WERI-Rb-1 (cell line): ENCODE measurements around the gene TEN1.

Experiments used
- DNase-seq: peaks from one replicate; pipeline ENCODE4 v3.0.0-alpha.2; 2020
- H3K27ac ChIP-seq: fragments of 250-450 bp; sonication (Bioruptor Pico); 2 replicates; pipeline ENCODE4 v1.5.1; 2020; ENCODE audit warnings: mild to moderate bottlenecking, moderate library complexity
- H3K27me3 ChIP-seq: fragments of 250-450 bp; sonication (Bioruptor Pico); 2 replicates; pipeline ENCODE4 v1.5.1; 2021; ENCODE audit warnings: mild to moderate bottlenecking, low read depth, moderate library complexity; ENCODE audit not compliant: insufficient read depth, severe bottlenecking
- H3K36me3 ChIP-seq: fragments of 250-450 bp; sonication (Bioruptor Pico); 2 replicates; pipeline ENCODE4 v1.5.1; 2020; ENCODE audit warnings: mild to moderate bottlenecking, moderate library complexity
- H3K4me3 ChIP-seq: 2 replicates; pipeline ENCODE4 v1.5.1; 2011; ENCODE audit warnings: low read depth, mild to moderate bottlenecking, control low read depth, low read length
- H3K9me3 ChIP-seq: fragments of 250-450 bp; sonication (Bioruptor Pico); 2 replicates; pipeline ENCODE4 v1.5.1; 2021; ENCODE audit warnings: mild to moderate bottlenecking, moderate library complexity; ENCODE audit not compliant: severe bottlenecking
- CTCF ChIP-seq: IDR thresholded peaks from 2 replicates; pipeline ENCODE4 v1.5.1; 2011; ENCODE audit warnings: low read depth, mild to moderate bottlenecking, control low read depth, inconsistent platforms, low read length

Gene TEN1

GRCh38 chr17:76017481-76018339 lies 38.7 kb downstream of the TEN1 start:
- H3K36me3 ChIP-seq = peaks cover 4% of the 10 kb centered on the region; the same call in 1 of the 2 replicates
- H3K27ac ChIP-seq = no peak overlapping the region
- no peak overlapping the region for H3K4me3 ChIP-seq
- H3K9me3 ChIP-seq = no peaks in the 10 kb centered on the region
- no peak for TF ChIP-seq CTCF
- no peak for DNase-seq
- no peaks in the 10 kb centered on the region for H3K27me3 ChIP-seq

GRCh38 chr17:76018340-76018680 lies 39.3 kb downstream of the TEN1 start:
- no peak for DNase-seq
- Histone ChIP-seq H3K27me3 (no peaks in the 10 kb centered on the region), H3K36me3 (peaks cover 4% of the 10 kb centered on the region), H3K4me3 (no peak overlapping the region), H3K27ac (no peak overlapping the region), H3K9me3 (no peaks in the 10 kb centered on the region)
- TF ChIP-seq CTCF = no peak

GRCh38 chr17:76018801-76019200 lies 39.8 kb downstream of the TEN1 start:
- no peak overlapping the region for H3K4me3 ChIP-seq
- DNase-seq = no peak
- H3K9me3 ChIP-seq = no peaks in the 10 kb centered on the region
- H3K36me3 ChIP-seq = peaks cover 4% of the 10 kb centered on the region
- no peaks in the 10 kb centered on the region for H3K27me3 ChIP-seq
- no peak for TF ChIP-seq CTCF
- no peak overlapping the region for H3K27ac ChIP-seq

GRCh38 chr17:76019833-76020467 lies 40.9 kb downstream of the TEN1 start:
- H3K9me3 ChIP-seq = no peaks in the 10 kb centered on the region
- H3K27ac ChIP-seq = no peak overlapping the region
- no peak overlapping the region for H3K4me3 ChIP-seq
- DNase-seq = no peak
- H3K27me3 ChIP-seq = no peaks in the 10 kb centered on the region
- no peak for TF ChIP-seq CTCF
- peaks cover 4% of the 10 kb centered on the region for H3K36me3 ChIP-seq

- Histone ChIP-seq H3K27ac (no peak overlapping the region), H3K4me3 (no peak overlapping the region), H3K36me3 (peaks cover 4% of the 10 kb centered on the region), H3K9me3 (no peaks in the 10 kb centered on the region), H3K27me3 (no peaks in the 10 kb centered on the region)
- DNase-seq = no peak
- no peak for TF ChIP-seq CTCF
These were observed 43.2 kb downstream of the TEN1 start for GRCh38 chr17:76022285-76022684.
